Measurements from ENCODE around the gene IFT52.
A peak's percentile ranks its signal among the peaks of the same experiment; 100 is the strongest.
"Not testable (repeated sequence)": the region's sequence is repeated elsewhere in the genome, so short reads cannot be mapped to it uniquely, and the experiment has no call there.

IFT52 gene

GRCh38 chr20:43584448-43585136 is 6.1 kb upstream of the IFT52 start:
- in situ Hi-C loops (cut with MboI; ENCODE audit: low sequenced_read_pairs, unreplicated experiment) = no loop called here
- TF ChIP-seq CTCF (IDR thresholded peaks at IDR 0.05; ENCODE audit: borderline replicate concordance, control extremely low read depth, extremely low read depth, insufficient read depth, missing control alignments) = no peak
- DNase-seq (ENCODE audit: low spot score) = no peak

DNA sequence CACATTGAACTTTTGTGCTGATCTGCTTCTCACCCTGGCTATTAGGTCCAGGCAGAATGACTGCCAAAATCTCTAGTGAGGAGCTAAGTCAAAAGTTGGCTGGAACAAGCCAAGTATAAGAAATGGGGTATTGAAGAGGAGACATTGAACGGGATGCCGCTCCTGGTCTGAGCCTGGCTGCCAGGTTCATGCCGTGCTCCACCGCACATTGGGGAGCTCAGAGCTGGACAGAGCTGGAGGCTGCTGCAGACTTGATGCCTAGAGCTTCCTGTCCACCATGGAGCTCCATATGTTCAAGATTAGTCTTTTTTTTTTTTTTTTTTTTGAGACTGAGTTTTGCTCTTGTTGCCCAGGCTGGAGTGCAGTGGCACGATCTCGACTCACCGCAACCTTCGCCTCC is 4.1 kb upstream of the IFT52 start:
- in situ Hi-C loops (cut with MboI; ENCODE audit: low sequenced_read_pairs, unreplicated experiment) = no loop called here
- TF ChIP-seq CTCF (IDR thresholded peaks at IDR 0.05; ENCODE audit: borderline replicate concordance, control extremely low read depth, extremely low read depth, insufficient read depth, missing control alignments) = no peak
- no peak for DNase-seq (ENCODE audit: low spot score)

DNA sequence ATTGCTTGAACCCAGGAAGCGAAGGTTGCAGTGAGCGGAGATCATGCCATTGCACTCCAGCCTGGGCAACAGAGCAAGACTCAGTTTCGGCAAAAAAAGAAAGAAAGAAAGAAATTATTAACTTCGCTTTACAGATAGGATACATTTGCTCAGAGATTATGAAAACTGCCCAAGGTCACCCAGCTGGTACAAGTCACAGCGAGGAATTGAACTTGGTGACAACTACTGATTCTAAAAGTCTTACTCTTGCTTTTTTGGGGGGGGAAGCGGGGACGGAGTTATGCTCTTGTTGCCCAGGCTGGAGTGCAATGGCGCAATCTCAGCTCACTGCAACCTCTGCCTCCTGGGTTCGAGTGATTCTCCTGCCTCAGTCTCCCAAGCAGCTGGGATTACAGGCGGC is 2.2 kb upstream of the IFT52 start:
- in situ Hi-C loops (cut with MboI; ENCODE audit: low sequenced_read_pairs, unreplicated experiment); DNase-seq (ENCODE audit: low spot score): not testable (repeated sequence)

DNA sequence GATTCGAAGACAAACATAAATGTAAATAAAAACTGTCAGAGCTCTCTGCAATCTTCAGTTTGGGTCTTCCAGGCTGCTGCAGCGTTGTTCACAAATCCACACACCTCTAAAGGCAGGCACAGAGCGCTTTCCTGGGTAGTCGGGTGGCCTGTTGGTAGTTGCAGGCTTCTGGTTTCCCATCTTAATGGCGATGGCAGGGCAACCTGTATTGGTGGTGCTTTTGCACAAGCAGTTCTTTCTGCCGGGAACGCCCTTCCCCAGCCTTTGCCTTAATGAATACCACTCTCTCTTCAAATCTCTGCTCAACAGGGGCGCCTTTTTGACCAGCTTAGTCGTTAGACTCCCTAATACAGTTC is 723 bp upstream of the IFT52 start:
- no peak for TF ChIP-seq CTCF (IDR thresholded peaks at IDR 0.05; ENCODE audit: borderline replicate concordance, control extremely low read depth, extremely low read depth, insufficient read depth, missing control alignments)
- DNase-seq (ENCODE audit: low spot score) = peak; percentile 45

GRCh38 chr20:43601960-43602359 is 11.2 kb downstream of the IFT52 start:
- in situ Hi-C loops (cut with MboI; ENCODE audit: low sequenced_read_pairs, unreplicated experiment); DNase-seq (ENCODE audit: low spot score): not testable (repeated sequence)

More for the DNA sequence above, 723 bp upstream of the IFT52 start:
- in situ Hi-C loops (cut with MboI; ENCODE audit: low sequenced_read_pairs, unreplicated experiment) = no loop called here

DNA sequence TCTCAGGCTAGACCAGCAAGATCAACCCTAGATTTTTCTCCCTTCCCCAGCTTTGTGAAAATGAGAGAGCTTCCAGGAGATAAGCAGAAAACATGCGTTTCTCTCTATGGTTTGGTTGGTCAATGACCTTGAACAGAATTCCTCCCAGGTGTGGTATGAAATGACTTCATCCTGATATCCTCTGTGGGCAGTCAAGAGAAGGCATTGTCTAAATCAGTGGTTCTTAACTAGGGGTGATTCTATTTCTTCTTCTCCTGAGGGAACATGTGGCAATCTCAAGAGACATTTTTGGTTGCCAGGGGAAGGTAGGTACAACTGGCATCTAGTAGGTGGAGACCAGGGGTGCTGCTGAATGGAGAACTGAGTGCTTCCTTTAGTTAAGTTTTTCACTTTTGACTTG is 12.4 kb downstream of the IFT52 start:
- in situ Hi-C loops (cut with MboI; ENCODE audit: low sequenced_read_pairs, unreplicated experiment) = no loop called here
- no peak for DNase-seq (ENCODE audit: low spot score)
- TF ChIP-seq CTCF (IDR thresholded peaks at IDR 0.05; ENCODE audit: borderline replicate concordance, control extremely low read depth, extremely low read depth, insufficient read depth, missing control alignments) = no peak

DNA sequence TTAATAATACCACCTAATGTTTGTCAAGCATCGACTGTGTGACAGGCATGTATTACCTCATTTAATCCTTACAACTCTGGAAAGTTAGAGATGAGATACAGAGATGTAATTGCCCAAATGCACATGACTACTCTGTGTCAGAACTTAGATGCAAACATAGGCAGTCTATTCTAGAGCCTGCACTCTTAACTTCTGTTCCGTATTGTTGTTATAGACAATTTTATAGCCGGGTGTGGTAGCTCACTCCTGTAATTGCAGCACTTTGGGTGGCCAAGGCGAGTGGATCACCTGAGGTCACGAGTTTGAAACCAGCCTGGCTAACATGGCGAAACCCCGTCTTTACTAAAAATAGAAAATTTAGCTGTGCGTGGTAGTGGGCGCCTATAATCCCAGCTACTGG is 15.0 kb downstream of the IFT52 start:
- no peak for DNase-seq (ENCODE audit: low spot score)
- in situ Hi-C loops (cut with MboI; ENCODE audit: low sequenced_read_pairs, unreplicated experiment) = no loop called here
- TF ChIP-seq CTCF (IDR thresholded peaks at IDR 0.05; ENCODE audit: borderline replicate concordance, control extremely low read depth, extremely low read depth, insufficient read depth, missing control alignments) = no peak

- DNase-seq (ENCODE audit: low spot score); in situ Hi-C loops (cut with MboI; ENCODE audit: low sequenced_read_pairs, unreplicated experiment): not testable (repeated sequence)
These were observed 16.5 kb downstream of the IFT52 start for GRCh38 chr20:43607278-43607677.

Measured in GM13976 (cell line).